ENCODE measurements around the gene NUDT21.
"Not testable (repeated sequence)": the region's sequence is repeated elsewhere in the genome, so short reads cannot be mapped to it uniquely, and the experiment has no call there.

NUDT21 gene

DNA sequence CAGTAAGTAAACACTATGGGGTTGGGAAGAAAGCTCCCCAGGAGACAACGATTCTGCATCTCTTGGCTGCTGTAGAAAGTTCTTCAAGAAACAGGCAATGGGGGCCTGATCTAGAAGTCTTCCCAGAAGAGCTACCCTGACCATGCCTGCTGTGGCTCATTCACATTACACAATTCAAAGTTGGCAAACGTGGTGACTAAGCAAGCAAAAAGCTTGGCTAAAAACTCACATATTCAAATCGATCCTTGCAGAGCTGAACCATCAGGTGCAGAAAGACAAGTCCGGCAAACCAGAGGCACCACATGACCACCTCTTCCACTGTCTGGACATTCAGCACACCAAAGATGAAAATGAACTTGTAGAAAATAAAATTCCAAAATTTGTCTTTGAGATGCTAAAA, 41.9 kb downstream of the NUDT21 start:
- TF ChIP-seq CTCF (IDR thresholded peaks at IDR 0.05; ENCODE audit: low read depth, low read length) = no peak
- H3K4me3 ChIP-seq (ENCODE audit: low read depth, low read length) = no peak overlapping the region

GRCh38 chr16:56408379-56409098, 42.6 kb downstream of the NUDT21 start:
- no peak for TF ChIP-seq CTCF (IDR thresholded peaks at IDR 0.05; ENCODE audit: low read depth, low read length)
- no peak overlapping the region for H3K4me3 ChIP-seq (ENCODE audit: low read depth, low read length)

DNA sequence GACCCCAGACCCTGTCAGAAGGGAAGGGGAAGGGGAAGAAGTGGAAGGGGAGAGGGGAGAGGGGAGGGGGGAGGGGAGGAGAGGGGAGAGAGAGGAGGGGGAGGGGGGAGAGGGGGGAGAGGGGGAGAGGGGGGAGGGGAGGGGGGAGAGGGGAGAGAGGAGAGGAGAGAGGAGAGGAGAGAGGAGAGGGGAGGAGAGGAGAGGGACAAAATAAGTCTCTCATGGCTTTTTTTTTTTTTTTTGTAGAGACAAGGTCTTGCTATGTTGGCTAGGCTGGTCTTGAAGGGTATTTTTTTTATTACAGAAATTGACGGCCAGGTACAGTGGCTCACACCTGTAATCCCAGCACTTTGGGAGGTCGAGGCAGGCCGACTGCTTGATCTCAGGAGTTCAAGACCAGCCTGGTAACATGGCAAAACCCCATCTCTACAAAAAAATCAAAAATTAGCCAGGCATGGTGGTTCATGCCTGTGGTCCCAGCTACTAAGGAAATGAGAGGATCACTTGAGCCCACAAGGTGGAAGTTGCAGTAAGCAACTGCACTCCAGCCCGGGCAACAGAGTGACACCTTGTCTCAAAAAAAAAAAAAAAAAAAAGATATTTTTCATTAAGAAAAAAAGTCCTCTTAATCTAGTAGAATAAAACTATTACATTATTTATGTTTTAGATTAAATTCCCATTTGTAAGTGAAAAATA, 45.0 kb downstream of the NUDT21 start:
- no peak for TF ChIP-seq CTCF (IDR thresholded peaks at IDR 0.05; ENCODE audit: low read depth, low read length)
- no peak overlapping the region for H3K4me3 ChIP-seq (ENCODE audit: low read depth, low read length)

DNA sequence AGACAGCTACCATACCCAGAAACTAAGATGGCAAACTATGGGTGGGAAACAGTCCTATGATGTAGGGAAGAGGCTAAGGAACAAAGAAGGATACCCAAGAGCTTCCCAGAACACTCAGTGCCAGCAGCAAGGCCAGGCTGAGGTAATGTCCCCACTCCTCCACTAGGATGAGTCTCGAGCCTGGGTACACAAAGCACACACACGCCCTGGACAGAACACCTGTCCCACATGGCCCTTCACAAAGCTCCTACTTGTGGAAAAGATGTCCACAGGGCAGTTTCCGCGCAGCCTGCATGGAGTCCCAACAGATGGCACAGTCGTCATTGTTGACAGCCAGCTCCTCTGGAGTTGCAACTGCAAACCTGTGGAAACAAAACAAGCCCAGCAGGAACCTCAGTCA, 49.6 kb downstream of the NUDT21 start:
- no peak overlapping the region for H3K4me3 ChIP-seq (ENCODE audit: low read depth, low read length)
- no peak for TF ChIP-seq CTCF (IDR thresholded peaks at IDR 0.05; ENCODE audit: low read depth, low read length)

GRCh38 chr16:56400458-56400857, 50.7 kb downstream of the NUDT21 start:
- no peak overlapping the region for H3K4me3 ChIP-seq (ENCODE audit: low read depth, low read length)
- TF ChIP-seq CTCF (IDR thresholded peaks at IDR 0.05; ENCODE audit: low read depth, low read length) = no peak

- no peak for TF ChIP-seq CTCF (IDR thresholded peaks at IDR 0.05; ENCODE audit: low read depth, low read length)
- H3K4me3 ChIP-seq (ENCODE audit: low read depth, low read length) = no peak overlapping the region
Observed at GRCh38 chr16:56399486-56399885, 51.6 kb downstream of the NUDT21 start.

DNA sequence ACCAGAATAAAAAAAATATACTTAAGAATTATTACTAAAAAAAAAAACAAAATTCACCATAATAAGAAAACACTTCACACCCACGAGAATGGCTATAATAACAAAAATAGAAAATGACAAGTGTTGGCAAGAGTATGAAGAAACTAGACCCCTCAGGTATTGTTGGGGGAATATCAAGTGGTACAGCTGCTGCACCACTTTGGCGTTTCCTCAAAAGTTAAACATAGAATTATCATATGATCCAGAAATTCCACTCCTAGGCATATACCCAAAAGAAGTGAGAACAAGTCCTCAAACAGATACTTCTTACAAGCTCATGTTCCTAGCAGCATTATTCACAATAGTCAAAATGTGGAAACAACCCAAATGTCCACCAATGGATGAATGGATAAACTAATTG, 52.1 kb downstream of the NUDT21 start:
- no peak for TF ChIP-seq CTCF (IDR thresholded peaks at IDR 0.05; ENCODE audit: low read depth, low read length)
- no peak overlapping the region for H3K4me3 ChIP-seq (ENCODE audit: low read depth, low read length)

DNA sequence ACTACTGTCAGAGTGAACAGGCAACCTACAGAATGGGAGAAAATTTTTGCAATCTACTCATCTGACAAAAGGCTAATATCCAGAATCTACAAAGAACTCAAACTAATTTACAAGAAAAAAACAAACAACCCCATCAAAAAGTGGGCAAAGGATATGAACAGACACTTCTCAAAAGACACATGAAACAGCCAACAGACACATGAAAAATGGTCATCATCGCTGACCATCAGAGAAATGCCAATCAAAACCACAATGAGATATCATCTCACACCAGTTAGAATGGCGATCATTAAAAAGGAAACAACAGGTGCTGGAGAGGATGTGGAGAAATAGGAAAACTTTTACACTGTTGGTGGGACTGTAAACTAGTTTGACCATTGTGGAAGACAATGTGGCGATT, 54.4 kb downstream of the NUDT21 start:
- H3K4me3 ChIP-seq (ENCODE audit: low read depth, low read length) = not testable (repeated sequence)

All from WI38 (cell line).